GM12892 (cell line): ENCODE results near the gene CLEC4M.

ENCODE experiments used
- POLR2A ChIP-seq: IDR thresholded peaks from 2 replicates; pipeline ENCODE4 v1.6.1; 2011; ENCODE audit warnings: low read depth, low read length, control low read depth
- POLR2AphosphoS5 ChIP-seq: IDR thresholded peaks from 2 replicates; pipeline ENCODE4 v1.6.1; 2011; ENCODE audit warnings: low read depth, low read length, control low read depth

- no peak for TF ChIP-seq POLR2AphosphoS5
- no peak for TF ChIP-seq POLR2A
These were observed 27.4 kb downstream of the CLEC4M start for GRCh38 chr19:7790416-7790815.
